HG03039 (cell line): Measurements from ENCODE around the gene ST7.
"Not testable (repeated sequence)": the region's sequence is repeated elsewhere in the genome, so short reads cannot be mapped to it uniquely, and the experiment has no call there.

ENCODE experiments used
- ATAC-seq: cut with Tn5 transposase; IDR thresholded peaks from one replicate; pipeline ENCODE4 v1.9.1; 2021; ENCODE audit warnings: mild to moderate bottlenecking, moderate library complexity; ENCODE audit not compliant: unreplicated experiment

Gene ST7

GRCh38 chr7:117088623-117089194, 135.4 kb downstream of the ST7 start:
- ATAC-seq = no peak

GRCh38 chr7:117090791-117091190, 137.5 kb downstream of the ST7 start:
- no peak for ATAC-seq

GRCh38 chr7:117091721-117092120, 138.4 kb downstream of the ST7 start:
- no peak for ATAC-seq

GRCh38 chr7:117092785-117093184, 139.5 kb downstream of the ST7 start:
- ATAC-seq = no peak

- no peak for ATAC-seq
Measured at GRCh38 chr7:117094457-117094856, 141.2 kb downstream of the ST7 start.

- no peak for ATAC-seq
Measured at GRCh38 chr7:117095055-117095454, 141.8 kb downstream of the ST7 start.

- no peak for ATAC-seq
Measured at GRCh38 chr7:117096330-117096729, 143.0 kb downstream of the ST7 start.

GRCh38 chr7:117096942-117097341, 143.6 kb downstream of the ST7 start:
- no peak for ATAC-seq

- ATAC-seq = no peak
Measured at GRCh38 chr7:117097860-117098259, 144.6 kb downstream of the ST7 start.

GRCh38 chr7:117098457-117098856, 145.2 kb downstream of the ST7 start:
- no peak for ATAC-seq

- no peak for ATAC-seq
Measured at GRCh38 chr7:117101026-117101425, 147.7 kb downstream of the ST7 start.

- peak; percentile 98 for ATAC-seq
Measured at GRCh38 chr7:117110480-117111315, 157.4 kb downstream of the ST7 start.

- ATAC-seq = no peak
Measured at GRCh38 chr7:117111535-117111934, 158.2 kb downstream of the ST7 start.

GRCh38 chr7:117112640-117113039, 159.3 kb downstream of the ST7 start:
- ATAC-seq = no peak

- ATAC-seq = no peak
Measured at GRCh38 chr7:117113871-117114270, 160.6 kb downstream of the ST7 start.

- ATAC-seq = no peak
Measured at GRCh38 chr7:117114272-117114671, 161.0 kb downstream of the ST7 start.

- ATAC-seq = no peak
Measured at GRCh38 chr7:117116211-117116610, 162.9 kb downstream of the ST7 start.

GRCh38 chr7:117117172-117117571, 163.9 kb downstream of the ST7 start:
- no peak for ATAC-seq

GRCh38 chr7:117118579-117119180, 165.4 kb downstream of the ST7 start:
- ATAC-seq = no peak

- no peak for ATAC-seq
Measured at GRCh38 chr7:117119192-117119924, 166.1 kb downstream of the ST7 start.

- not testable (repeated sequence) for ATAC-seq
Measured at GRCh38 chr7:117120321-117120720, 167.0 kb downstream of the ST7 start.
